BLaER1 (cell line): Measurements from ENCODE around the gene FOXN3.
A peak's percentile ranks its signal among the peaks of the same experiment; 100 is the strongest.
"Not testable (repeated sequence)": the region's sequence is repeated elsewhere in the genome, so short reads cannot be mapped to it uniquely, and the experiment has no call there.

Source experiments
- H3K27ac ChIP-seq: shearing (Covaris generic); formaldehyde crosslinking; 2 replicates; pipeline ENCODE4 v1.8.1; 2022
- H3K27me3 ChIP-seq: shearing (Covaris generic); formaldehyde crosslinking; 2 replicates; pipeline ENCODE4 v1.8.1; 2022
- H3K36me3 ChIP-seq: shearing (Covaris generic); formaldehyde crosslinking; 2 replicates; pipeline ENCODE4 v1.8.1; 2022
- H3K4me1 ChIP-seq: shearing (Covaris generic); formaldehyde crosslinking; 2 replicates; pipeline ENCODE4 v1.8.1; 2022
- H3K4me2 ChIP-seq: shearing (Covaris generic); formaldehyde crosslinking; 2 replicates; pipeline ENCODE4 v1.8.1; 2022
- H3K4me3 ChIP-seq: shearing (Covaris generic); formaldehyde crosslinking; 2 replicates; pipeline ENCODE4 v1.8.1; 2022
- H3K9ac ChIP-seq: shearing (Covaris generic); formaldehyde crosslinking; 2 replicates; pipeline ENCODE4 v1.8.1; 2022
- H3K9me3 ChIP-seq: shearing (Covaris generic); formaldehyde crosslinking; 2 replicates; pipeline ENCODE4 v1.8.1; 2022
- H4K20me1 ChIP-seq: shearing (Covaris generic); formaldehyde crosslinking; 2 replicates; pipeline ENCODE4 v1.8.1; 2022
- Cebpa-rat ChIP-seq: shearing (Covaris generic); IDR thresholded peaks from 2 replicates; pipeline ENCODE4 v1.8.1; 2022

Gene FOXN3

GRCh38 chr14:89206389-89207031 is 210.5 kb downstream of the FOXN3 start:
- H3K36me3 ChIP-seq, result peaks cover 34% of the 10 kb centered on the region
- peaks cover 31% of the 10 kb centered on the region for H4K20me1 ChIP-seq
- no peak for TF ChIP-seq Cebpa-rat
- H3K27me3 ChIP-seq, result no peaks in the 10 kb centered on the region
- H3K4me2 ChIP-seq, result peak overlapping the region; percentile 92
- H3K9me3 ChIP-seq, result no peaks in the 10 kb centered on the region
- H3K27ac ChIP-seq, result peak overlapping the region; percentile 51
- H3K4me1 ChIP-seq, result peaks cover 81% of the 10 kb centered on the region
- peak overlapping the region; percentile 57 for H3K4me3 ChIP-seq
- H3K9ac ChIP-seq, result peak overlapping the region; percentile 67; the same call in 1 of the 2 replicates

GRCh38 chr14:89205137-89205740 is 211.8 kb downstream of the FOXN3 start:
- Histone ChIP-seq H3K4me2 (peak overlapping the region; percentile 92), H3K36me3 (peaks cover 38% of the 10 kb centered on the region), H4K20me1 (peaks cover 42% of the 10 kb centered on the region), H3K4me3 (0 out of 2 replicates have a peak overlapping the region, but pooled peaks have one; percentile 57), H3K27ac (peak overlapping the region; percentile 51), H3K4me1 (peaks cover 87% of the 10 kb centered on the region), H3K9me3 (peaks cover 2% of the 10 kb centered on the region), H3K27me3 (no peaks in the 10 kb centered on the region), H3K9ac (no peak overlapping the region)
- TF ChIP-seq Cebpa-rat, result no peak

GRCh38 chr14:89202413-89203190 is 214.4 kb downstream of the FOXN3 start:
- Histone ChIP-seq H3K4me3 (no peak overlapping the region), H3K4me1 (peaks cover 68% of the 10 kb centered on the region), H3K36me3 (peaks cover 58% of the 10 kb centered on the region), H3K4me2 (peak overlapping the region; percentile 43), H3K9me3 (peaks cover 16% of the 10 kb centered on the region), H3K9ac (no peak overlapping the region), H3K27me3 (no peaks in the 10 kb centered on the region), H3K27ac (peak overlapping the region; percentile 28; the same call in 1 of the 2 replicates), H4K20me1 (peaks cover 37% of the 10 kb centered on the region)
- TF ChIP-seq Cebpa-rat, result no peak

DNA sequence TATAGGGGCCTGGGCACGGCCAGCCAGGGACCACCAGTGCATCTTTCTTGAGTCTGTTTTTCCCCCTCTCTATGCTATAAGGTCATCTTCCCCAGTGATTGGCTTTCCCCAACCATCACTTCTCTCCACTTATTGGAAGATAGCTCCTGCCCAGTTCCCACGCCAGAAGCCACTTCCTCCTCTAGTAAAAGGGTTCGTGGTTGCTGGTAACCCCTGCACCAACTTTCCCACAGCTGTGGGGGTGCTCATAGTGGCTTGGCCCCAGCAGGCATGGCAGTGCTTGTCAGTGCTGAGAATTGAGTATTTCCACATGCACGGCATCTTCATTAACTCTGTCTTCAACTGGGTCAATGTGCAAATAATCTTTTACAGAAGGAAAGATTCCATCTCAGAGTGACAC is 215.4 kb downstream of the FOXN3 start:
- TF ChIP-seq Cebpa-rat, result no peak
- peaks cover 58% of the 10 kb centered on the region for H3K4me1 ChIP-seq
- peak overlapping the region; percentile 43 for H3K4me2 ChIP-seq
- H3K9me3 ChIP-seq, result peaks cover 25% of the 10 kb centered on the region
- H3K27me3 ChIP-seq, result no peaks in the 10 kb centered on the region
- H3K36me3 ChIP-seq, result peaks cover 68% of the 10 kb centered on the region
- H3K27ac ChIP-seq, result peak overlapping the region; percentile 19; the same call in 1 of the 2 replicates
- H4K20me1 ChIP-seq, result peaks cover 29% of the 10 kb centered on the region; the same call in 1 of the 2 replicates
- H3K9ac ChIP-seq, result no peak overlapping the region
- no peak overlapping the region for H3K4me3 ChIP-seq

DNA sequence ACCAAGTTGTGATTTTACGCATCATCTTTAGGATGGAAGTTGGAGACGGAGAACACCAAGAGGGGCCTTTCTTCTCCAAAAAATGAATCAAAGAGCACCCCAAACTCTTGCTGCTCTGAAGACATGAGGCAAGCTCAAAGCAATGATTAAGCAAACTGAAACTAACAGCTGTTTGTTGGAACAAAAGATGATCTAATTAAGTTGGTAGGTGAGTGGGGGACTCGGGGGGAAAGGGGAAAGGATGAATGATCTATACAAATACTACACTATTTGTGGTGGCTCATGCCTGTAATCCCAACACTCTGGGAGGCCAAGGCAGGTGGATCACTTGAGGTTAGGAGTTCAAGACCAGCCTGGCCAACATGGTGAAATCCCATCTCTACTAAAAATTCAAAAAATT is 217.7 kb downstream of the FOXN3 start:
- H3K27me3 ChIP-seq, H3K4me2 ChIP-seq, H3K4me3 ChIP-seq, H3K9ac ChIP-seq, H3K27ac ChIP-seq: not testable (repeated sequence)
- Histone ChIP-seq H3K36me3 (peaks cover 79% of the 10 kb centered on the region), H3K4me1 (peaks cover 40% of the 10 kb centered on the region), H3K9me3 (peaks cover 44% of the 10 kb centered on the region), H4K20me1 (peaks cover 36% of the 10 kb centered on the region; the same call in 1 of the 2 replicates)

- no peak for TF ChIP-seq Cebpa-rat
- Histone ChIP-seq H3K4me3 (no peak overlapping the region), H3K9ac (no peak overlapping the region)
These were observed 218.3 kb downstream of the FOXN3 start for GRCh38 chr14:89198544-89199329.

GRCh38 chr14:89197623-89198022 is 219.4 kb downstream of the FOXN3 start:
- Histone ChIP-seq H3K27ac (no peak overlapping the region), H3K4me3 (no peak overlapping the region), H3K36me3 (peaks cover 74% of the 10 kb centered on the region)

More at GRCh38 chr14:89198544-89199329, 218.3 kb downstream of the FOXN3 start:
- H3K27ac ChIP-seq, result no peak overlapping the region
- H3K4me2 ChIP-seq, result no peak overlapping the region
- H3K4me1 ChIP-seq, result peaks cover 33% of the 10 kb centered on the region
- H3K27me3 ChIP-seq, result no peaks in the 10 kb centered on the region
- H4K20me1 ChIP-seq, result peaks cover 36% of the 10 kb centered on the region; the same call in 1 of the 2 replicates
- peaks cover 81% of the 10 kb centered on the region for H3K36me3 ChIP-seq
- H3K9me3 ChIP-seq, result peaks cover 50% of the 10 kb centered on the region

DNA sequence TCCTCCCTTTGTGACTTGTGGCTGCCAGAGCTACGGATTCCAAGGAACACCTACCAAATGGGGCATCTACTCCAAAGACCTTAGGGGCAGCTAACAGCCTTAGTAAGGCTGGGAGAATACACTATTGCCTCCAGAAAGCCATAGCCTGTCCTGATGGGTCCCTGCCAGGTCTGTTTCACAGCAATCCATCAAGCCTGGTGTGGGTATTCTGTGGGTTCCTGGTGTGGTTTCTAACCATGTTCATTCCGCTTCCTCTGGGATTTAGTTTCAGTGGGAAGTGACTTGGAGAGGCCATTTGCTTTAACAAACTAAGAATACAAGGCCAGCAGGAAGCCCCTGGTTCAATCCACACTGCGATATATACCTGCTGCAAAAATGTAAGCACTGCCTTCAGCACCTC is 220.5 kb downstream of the FOXN3 start:
- peaks cover 55% of the 10 kb centered on the region for H3K9me3 ChIP-seq
- no peak overlapping the region for H3K4me2 ChIP-seq
- no peak for TF ChIP-seq Cebpa-rat

More at GRCh38 chr14:89197623-89198022, 219.4 kb downstream of the FOXN3 start:
- no peaks in the 10 kb centered on the region for H3K27me3 ChIP-seq
- peaks cover 55% of the 10 kb centered on the region for H3K9me3 ChIP-seq
- no peak overlapping the region for H3K4me2 ChIP-seq
- H4K20me1 ChIP-seq, result peaks cover 31% of the 10 kb centered on the region; the same call in 1 of the 2 replicates
- peaks cover 22% of the 10 kb centered on the region for H3K4me1 ChIP-seq
- no peak for TF ChIP-seq Cebpa-rat
- H3K9ac ChIP-seq, result no peak overlapping the region

GRCh38 chr14:89194376-89194775 is 222.7 kb downstream of the FOXN3 start:
- Histone ChIP-seq H3K9me3 (peaks cover 52% of the 10 kb centered on the region), H3K27me3 (no peaks in the 10 kb centered on the region), H3K36me3 (peaks cover 58% of the 10 kb centered on the region), H4K20me1 (peaks cover 23% of the 10 kb centered on the region; the same call in 1 of the 2 replicates), H3K4me2 (no peak overlapping the region), H3K9ac (no peak overlapping the region), H3K27ac (no peak overlapping the region), H3K4me1 (0 out of 2 replicates have a peak, but pooled peaks cover 9% of the 10 kb centered on the region), H3K4me3 (no peak overlapping the region)
- no peak for TF ChIP-seq Cebpa-rat

More for the DNA sequence above, 220.5 kb downstream of the FOXN3 start:
- H3K27ac ChIP-seq, result no peak overlapping the region
- H4K20me1 ChIP-seq, result peaks cover 24% of the 10 kb centered on the region; the same call in 1 of the 2 replicates
- H3K27me3 ChIP-seq, result no peaks in the 10 kb centered on the region
- H3K4me3 ChIP-seq, result no peak overlapping the region
- H3K9ac ChIP-seq, result no peak overlapping the region
- H3K36me3 ChIP-seq, result peaks cover 67% of the 10 kb centered on the region
- peaks cover 11% of the 10 kb centered on the region for H3K4me1 ChIP-seq
